Bronchial epithelial cell (primary cell): ENCODE data around the gene KIF5A. TPM values are rescaled to one million over a fixed set of nuclear protein-coding genes. Genes with fewer than 3 reads are reported as not detected.
"Not testable (repeated sequence)": the region's sequence is repeated elsewhere in the genome, so short reads cannot be mapped to it uniquely, and the experiment has no call there.

ENCODE experiments used
- DNase-seq: peaks from one replicate; pipeline ENCODE4 v3.0.0-alpha.2; 2010; ENCODE audit warnings: low read depth
- FAIRE-seq: peaks from 2 replicates; lab custom pipeline; 2011; peaks lifted over from hg19 to GRCh38; lab: Jason Lieb, UNC
- H3K27me3 ChIP-seq: 2 replicates; pipeline ENCODE4 v1.5.1; 2011; ENCODE audit warnings: low read length; ENCODE audit not compliant: control insufficient read depth, insufficient read depth
- H3K36me3 ChIP-seq: 2 replicates; pipeline ENCODE4 v1.5.1; 2011; ENCODE audit warnings: low read length; ENCODE audit not compliant: control insufficient read depth, insufficient read depth
- H3K4me3 ChIP-seq: 2 replicates; pipeline ENCODE4 v1.5.1; 2011; ENCODE audit warnings: mild to moderate bottlenecking, low read depth, low read length, control low read depth
- total RNA-seq: library from RNA; depleted of rRNA; stranded (reverse); fragments of >200 nt; gene quantifications from 2 replicates; pipeline ENCODE4 v1.2.1, GENCODE V29; 2014
- TF ChIP-seq, protein P1 (sequence below): IDR thresholded peaks from 2 replicates; pipeline ENCODE4 v1.5.1; 2011; ENCODE audit warnings: mild to moderate bottlenecking, moderate library complexity, low read length, control low read depth, inconsistent platforms; ENCODE audit not compliant: insufficient read depth, severe bottlenecking

KIF5A gene
- total RNA-seq, 1 donor from 2014 or later: under 0.01 TPM

DNA sequence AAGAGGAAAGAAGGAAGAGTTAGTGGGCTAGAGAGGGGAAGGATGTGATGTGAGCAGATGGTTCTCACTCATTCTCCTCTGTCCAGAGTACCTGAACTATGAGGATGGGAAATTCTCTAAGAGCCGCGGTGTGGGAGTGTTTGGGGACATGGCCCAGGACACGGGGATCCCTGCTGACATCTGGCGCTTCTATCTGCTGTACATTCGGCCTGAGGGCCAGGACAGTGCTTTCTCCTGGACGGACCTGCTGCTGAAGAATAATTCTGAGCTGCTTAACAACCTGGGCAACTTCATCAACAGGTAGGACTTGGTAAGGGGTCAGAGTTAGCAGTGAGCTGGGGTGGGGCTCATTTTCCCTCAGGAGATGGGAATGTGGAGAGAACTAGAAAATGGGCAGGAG lies 37.2 kb upstream of the KIF5A start:
- Histone ChIP-seq H3K4me3 (no peak overlapping the region), H3K36me3 (peaks cover 36% of the 10 kb centered on the region), H3K27me3 (no peaks in the 10 kb centered on the region)
- TF ChIP-seq, protein P1, sequence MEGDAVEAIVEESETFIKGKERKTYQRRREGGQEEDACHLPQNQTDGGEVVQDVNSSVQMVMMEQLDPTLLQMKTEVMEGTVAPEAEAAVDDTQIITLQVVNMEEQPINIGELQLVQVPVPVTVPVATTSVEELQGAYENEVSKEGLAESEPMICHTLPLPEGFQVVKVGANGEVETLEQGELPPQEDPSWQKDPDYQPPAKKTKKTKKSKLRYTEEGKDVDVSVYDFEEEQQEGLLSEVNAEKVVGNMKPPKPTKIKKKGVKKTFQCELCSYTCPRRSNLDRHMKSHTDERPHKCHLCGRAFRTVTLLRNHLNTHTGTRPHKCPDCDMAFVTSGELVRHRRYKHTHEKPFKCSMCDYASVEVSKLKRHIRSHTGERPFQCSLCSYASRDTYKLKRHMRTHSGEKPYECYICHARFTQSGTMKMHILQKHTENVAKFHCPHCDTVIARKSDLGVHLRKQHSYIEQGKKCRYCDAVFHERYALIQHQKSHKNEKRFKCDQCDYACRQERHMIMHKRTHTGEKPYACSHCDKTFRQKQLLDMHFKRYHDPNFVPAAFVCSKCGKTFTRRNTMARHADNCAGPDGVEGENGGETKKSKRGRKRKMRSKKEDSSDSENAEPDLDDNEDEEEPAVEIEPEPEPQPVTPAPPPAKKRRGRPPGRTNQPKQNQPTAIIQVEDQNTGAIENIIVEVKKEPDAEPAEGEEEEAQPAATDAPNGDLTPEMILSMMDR: no peak
- no peak for FAIRE-seq
- no peak for DNase-seq

DNA sequence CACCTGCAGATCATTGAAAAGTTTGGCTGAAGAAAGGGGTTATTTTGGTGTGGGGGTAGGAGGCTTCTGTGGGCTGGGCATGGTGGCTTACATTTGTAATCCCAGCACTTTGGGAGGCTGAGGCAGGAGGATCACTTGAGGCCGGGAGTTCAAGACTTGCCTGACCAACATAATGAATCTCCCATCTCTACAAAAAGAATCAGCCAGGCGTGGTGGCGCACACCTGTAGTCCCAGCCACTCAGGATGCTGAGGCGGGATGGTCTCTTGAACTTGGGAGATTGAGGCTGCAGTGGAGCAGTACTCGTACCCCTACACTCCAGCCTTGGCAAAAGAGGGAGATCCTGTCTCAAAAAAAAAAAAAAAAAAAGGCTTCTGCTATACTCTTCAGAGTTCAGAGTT lies 36.6 kb upstream of the KIF5A start:
- Histone ChIP-seq H3K4me3 (no peak overlapping the region), H3K27me3 (no peaks in the 10 kb centered on the region), H3K36me3 (peaks cover 39% of the 10 kb centered on the region)
- TF ChIP-seq, protein P1: no peak
- FAIRE-seq (no peak), DNase-seq (no peak)

DNA sequence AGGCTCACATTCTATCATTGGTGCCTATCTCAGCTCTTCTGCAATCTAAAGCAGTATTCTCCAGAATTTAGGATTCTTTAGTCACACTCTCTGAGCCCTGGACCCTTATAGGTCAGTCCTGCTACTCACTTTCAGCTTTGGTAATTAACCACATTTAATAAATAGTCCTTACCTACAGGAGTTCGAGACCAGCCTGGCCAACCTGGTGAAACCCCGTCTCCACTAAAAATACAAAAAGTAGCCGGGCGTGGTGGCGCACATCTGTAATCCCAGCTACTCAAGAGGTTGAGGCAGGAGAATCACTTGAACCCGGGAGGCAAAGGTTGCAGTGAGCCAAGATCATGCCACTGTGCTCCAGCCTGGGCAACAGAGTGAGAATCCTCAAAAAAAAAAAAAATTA lies 36.2 kb upstream of the KIF5A start:
- H3K27me3 ChIP-seq, DNase-seq, FAIRE-seq, H3K4me3 ChIP-seq: not testable (repeated sequence)
- peaks cover 43% of the 10 kb centered on the region for H3K36me3 ChIP-seq

DNA sequence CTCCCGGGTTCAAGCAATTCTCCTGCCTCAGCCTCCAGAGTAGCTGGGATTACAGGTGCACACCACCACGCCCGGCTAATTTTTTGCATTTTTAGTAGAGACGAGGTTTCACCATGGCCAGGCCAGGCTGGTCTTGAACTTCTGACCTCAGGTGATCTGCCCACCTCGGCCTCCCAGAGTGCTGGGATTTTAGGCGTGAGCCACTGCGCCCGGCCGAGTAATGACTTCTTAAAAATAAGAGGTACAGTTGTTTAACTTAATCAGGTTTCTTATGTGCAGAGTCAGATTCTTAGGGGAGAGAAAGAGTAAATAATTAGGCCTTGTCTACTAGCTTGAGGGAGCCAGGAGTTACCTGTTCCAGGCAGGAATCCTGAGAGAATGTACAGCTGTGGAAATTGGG lies 35.6 kb upstream of the KIF5A start:
- not testable (repeated sequence) for DNase-seq, H3K4me3 ChIP-seq
- peaks cover 45% of the 10 kb centered on the region for H3K36me3 ChIP-seq

DNA sequence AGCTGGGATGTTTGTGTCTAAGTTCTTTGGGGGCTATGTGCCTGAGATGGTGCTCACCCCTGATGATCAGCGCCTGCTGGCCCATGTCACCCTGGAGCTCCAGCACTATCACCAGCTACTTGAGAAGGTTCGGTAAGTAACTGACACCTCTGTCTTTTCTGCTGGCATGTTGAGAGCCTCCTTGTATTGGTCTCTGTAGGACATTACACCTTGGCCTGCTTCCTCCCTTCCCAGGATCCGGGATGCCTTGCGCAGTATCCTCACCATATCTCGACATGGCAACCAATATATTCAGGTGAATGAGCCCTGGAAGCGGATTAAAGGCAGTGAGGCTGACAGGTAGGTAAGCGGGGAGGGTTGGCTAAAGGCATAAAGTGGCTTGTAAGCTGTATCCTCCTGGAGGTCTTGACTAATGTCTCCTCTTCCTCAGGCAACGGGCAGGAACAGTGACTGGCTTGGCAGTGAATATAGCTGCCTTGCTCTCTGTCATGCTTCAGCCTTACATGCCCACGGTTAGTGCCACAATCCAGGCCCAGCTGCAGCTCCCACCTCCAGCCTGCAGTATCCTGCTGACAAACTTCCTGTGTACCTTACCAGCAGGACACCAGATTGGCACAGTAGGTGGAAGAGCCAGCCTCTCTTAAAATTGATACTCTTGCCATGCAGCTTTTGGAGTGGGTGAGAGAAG lies 35.0 kb upstream of the KIF5A start:
- no peaks in the 10 kb centered on the region for H3K27me3 ChIP-seq
- peaks cover 51% of the 10 kb centered on the region for H3K36me3 ChIP-seq
- TF ChIP-seq, protein P1: no peak
- FAIRE-seq (no peak), DNase-seq (no peak)
- no peak overlapping the region for H3K4me3 ChIP-seq

More for the DNA sequence above, 35.6 kb upstream of the KIF5A start:
- not testable (repeated sequence) for H3K27me3 ChIP-seq, FAIRE-seq

DNA sequence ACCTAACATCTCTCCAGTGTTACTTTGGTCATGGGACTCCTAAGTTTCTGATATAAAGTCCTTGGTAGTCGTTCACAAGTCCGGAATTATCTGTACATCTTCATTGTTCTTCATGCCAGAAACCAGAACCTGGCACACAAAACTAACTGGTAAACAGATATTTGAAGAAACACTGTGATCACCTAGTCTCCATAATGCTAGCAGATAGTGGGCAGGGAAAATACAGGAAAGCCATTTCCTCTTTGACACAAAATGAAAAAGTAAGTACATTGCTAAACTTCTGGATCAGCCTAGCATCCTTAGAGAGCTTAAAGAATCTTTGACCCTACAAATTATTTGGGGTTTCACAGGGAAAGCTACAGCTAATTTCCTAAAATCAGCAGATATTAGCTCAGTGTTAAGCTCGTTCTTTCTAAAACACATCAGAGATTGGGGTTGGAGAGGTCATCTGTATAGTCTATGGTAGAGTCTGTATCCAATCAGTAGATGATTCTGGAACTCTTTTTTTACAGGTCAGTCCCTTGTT lies 34.4 kb upstream of the KIF5A start:
- H3K36me3 ChIP-seq: peaks cover 51% of the 10 kb centered on the region

More for the DNA sequence above, 34.4 kb upstream of the KIF5A start:
- FAIRE-seq (no peak), DNase-seq (no peak)
- no peaks in the 10 kb centered on the region for H3K27me3 ChIP-seq
- TF ChIP-seq, protein P1: no peak
- H3K4me3 ChIP-seq: no peak overlapping the region
